H1 (cell line): ENCODE data around the gene OOSP4A. TPM values are rescaled to one million over a fixed set of nuclear protein-coding genes. Genes with fewer than 3 reads are reported as not detected.

Source experiments
- CTCF ChIA-PET: fragments of 300-600 bp; sonication (Branson Sonifier 250); formaldehyde crosslinking; loops from one replicate; lab custom pipeline; 2021; ENCODE audit not compliant: partially characterized antibody; lab: Charles Lee
- POLR2A ChIA-PET: fragments of 300-600 bp; sonication (Branson Sonifier 250); formaldehyde crosslinking; loops from one replicate; lab custom pipeline; 2021; ENCODE audit warnings: inconsistent platforms; ENCODE audit not compliant: partially characterized antibody; lab: Charles Lee
- DNase-seq, 2 experiments: peaks; one replicate each; pipeline versions ENCODE4 v3.0.0 to v3.0.0-alpha.2; 2010 to 2022; ENCODE audit warnings: low spot score in 2 of 2, low read depth in 1 of 2, mixed read lengths in 1 of 2
- FAIRE-seq: peaks from 2 replicates; lab custom pipeline; 2011; peaks lifted over from hg19 to GRCh38; lab: Jason Lieb, UNC
- H2AFZ ChIP-seq: 2 replicates; pipeline ENCODE4 v1.8.1; 2012; ENCODE audit warnings: low read length, inconsistent platforms
- H2AK5ac ChIP-seq: 2 replicates; pipeline ENCODE4 v1.6.1; 2013; ENCODE audit warnings: low read depth, low read length
- H2BK120ac ChIP-seq: replicated peaks from 2 replicates; pipeline ENCODE3; 2013; ENCODE audit warnings: low read depth, low read length, inconsistent platforms
- H2BK12ac ChIP-seq: 2 replicates; pipeline ENCODE4 v1.6.1; 2013; ENCODE audit warnings: low read depth, low read length
- H2BK15ac ChIP-seq: 2 replicates; pipeline ENCODE4 v1.6.1; 2013; ENCODE audit warnings: low read length
- H2BK20ac ChIP-seq: 2 replicates; pipeline ENCODE4 v1.6.1; 2013; ENCODE audit warnings: low read length
- H2BK5ac ChIP-seq: 2 replicates; pipeline ENCODE4 v1.6.1; 2013; ENCODE audit warnings: low read depth, low read length
- H3K14ac ChIP-seq: 2 replicates; pipeline ENCODE4 v1.6.1; 2013; ENCODE audit warnings: inconsistent platforms; ENCODE audit not compliant: insufficient read length
- H3K18ac ChIP-seq: 2 replicates; pipeline ENCODE4 v1.6.1; 2013; ENCODE audit warnings: low read length; ENCODE audit errors: extremely low read depth
- H3K23ac ChIP-seq: 2 replicates; pipeline ENCODE4 v1.6.1; 2013; ENCODE audit warnings: inconsistent platforms; ENCODE audit not compliant: insufficient read length
- H3K23me2 ChIP-seq: 2 replicates; pipeline ENCODE4 v1.6.1; 2013; ENCODE audit warnings: low read depth, low read length
- H3K27ac ChIP-seq: 2 replicates; pipeline ENCODE4 v1.6.1; 2011; ENCODE audit warnings: low read depth, low read length, inconsistent platforms
- H3K27me3 ChIP-seq, 4 experiments: replicated peaks in 1 of 4; 1 replicate in 1 of 4; 2 replicates in 3 of 4; pipeline versions ENCODE4 v1.6.1 to v1.8.1; 2011 to 2013; ENCODE audit warnings: low read length in 3 of 4, mild to moderate bottlenecking in 3 of 4, inconsistent platforms in 2 of 4, mixed read lengths in 2 of 4, moderate library complexity in 1 of 4; ENCODE audit not compliant: control insufficient read depth in 3 of 4, insufficient read depth in 3 of 4; ENCODE audit errors: extremely low read depth in 1 of 4
- H3K36me3 ChIP-seq, 4 experiments: 2 replicates each; pipeline versions ENCODE4 v1.6.1 to v1.8.1; 2011 to 2013; ENCODE audit warnings: mild to moderate bottlenecking in 4 of 4, low read length in 3 of 4, moderate library complexity in 2 of 4, control low read depth in 1 of 4, inconsistent platforms in 1 of 4; ENCODE audit not compliant: insufficient read depth in 4 of 4, control insufficient read depth in 2 of 4
- H3K4ac ChIP-seq: replicated peaks from 2 replicates; pipeline ENCODE3; 2013; ENCODE audit warnings: low read length, low read depth, mixed read lengths, inconsistent platforms; ENCODE audit not compliant: insufficient read length
- H3K4me1 ChIP-seq, 4 experiments: replicated peaks in 1 of 4; 1 replicate in 1 of 4; 2 replicates in 3 of 4; pipeline versions ENCODE4 v1.6.1 to v1.8.1; 2011 to 2013; ENCODE audit warnings: low read length in 3 of 4, inconsistent platforms in 2 of 4, mixed read lengths in 1 of 4; ENCODE audit not compliant: insufficient read depth in 4 of 4, control insufficient read depth in 3 of 4
- H3K4me2 ChIP-seq, 2 experiments: 2 replicates each; pipeline versions ENCODE4 v1.6.1 to v1.8.1; 2011 to 2013; ENCODE audit warnings: low read depth in 2 of 2, low read length in 2 of 2, control low read depth in 1 of 2, inconsistent platforms in 1 of 2, mild to moderate bottlenecking in 1 of 2; ENCODE audit not compliant: insufficient read depth in 1 of 2
- H3K4me3 ChIP-seq, 4 experiments: fragments of 200-600, 300-600 bp in 1 of 4; sonication (generic), shearing (Covaris generic), sonication (Bioruptor Twin) in 1 of 4; 2 replicates each; pipeline versions ENCODE4 v1.5.1 to v1.8.1; 2011 to 2016; ENCODE audit warnings: low read length in 4 of 4, low read depth in 3 of 4, control low read depth in 2 of 4, inconsistent platforms in 2 of 4, mild to moderate bottlenecking in 2 of 4, mixed read lengths in 1 of 4, moderate library complexity in 1 of 4; ENCODE audit not compliant: insufficient read depth in 2 of 4; ENCODE audit errors: extremely low read depth in 1 of 4
- H3K56ac ChIP-seq: replicated peaks from 2 replicates; pipeline ENCODE3; 2013; ENCODE audit warnings: low read depth, mild to moderate bottlenecking, mixed read lengths, low read length, inconsistent platforms; ENCODE audit not compliant: insufficient read length
- H3K79me1 ChIP-seq: 2 replicates; pipeline ENCODE4 v1.6.1; 2013; ENCODE audit warnings: low read depth, low read length, control low read depth
- H3K79me2 ChIP-seq, 2 experiments: 2 replicates each; pipeline versions ENCODE4 v1.6.1 to v1.8.1; 2012 to 2013; ENCODE audit warnings: low read length in 2 of 2, mild to moderate bottlenecking in 2 of 2, inconsistent platforms in 1 of 2; ENCODE audit not compliant: insufficient read depth in 2 of 2, control insufficient read depth in 1 of 2
- H3K9ac ChIP-seq, 4 experiments: replicated peaks in 1 of 4; 1 replicate in 1 of 4; 2 replicates in 3 of 4; pipeline versions ENCODE4 v1.6.1 to v1.8.1; 2011 to 2013; ENCODE audit warnings: low read depth in 3 of 4, low read length in 3 of 4, control low read depth in 2 of 4, mild to moderate bottlenecking in 2 of 4, moderate library complexity in 2 of 4, inconsistent platforms in 1 of 4; ENCODE audit errors: extremely low read depth in 1 of 4
- H3K9me3 ChIP-seq, 2 experiments: 2 replicates each; pipeline versions ENCODE4 v1.6.1 to v1.8.1; 2012 to 2013; ENCODE audit warnings: mild to moderate bottlenecking in 2 of 2, moderate library complexity in 2 of 2, control low read depth in 1 of 2, inconsistent platforms in 1 of 2, low read depth in 1 of 2, low read length in 1 of 2, mixed read lengths in 1 of 2; ENCODE audit not compliant: insufficient read depth in 2 of 2
- H4K20me1 ChIP-seq, 2 experiments: replicated peaks in 1 of 2; 2 replicates each; pipeline versions ENCODE3 to v1.8.1; 2011 to 2013; ENCODE audit warnings: inconsistent platforms in 2 of 2, low read length in 2 of 2, mild to moderate bottlenecking in 1 of 2; ENCODE audit not compliant: insufficient read depth in 2 of 2, control insufficient read depth in 1 of 2
- H4K5ac ChIP-seq: 2 replicates; pipeline ENCODE4 v1.6.1; 2013; ENCODE audit warnings: low read length, low read depth, mixed read lengths, inconsistent platforms; ENCODE audit not compliant: insufficient read length
- H4K8ac ChIP-seq: 2 replicates; pipeline ENCODE4 v1.8.0; 2013; ENCODE audit warnings: mild to moderate bottlenecking, moderate library complexity, low read length, inconsistent platforms; ENCODE audit not compliant: insufficient read depth; ENCODE audit errors: extremely low read depth
- H4K91ac ChIP-seq: replicated peaks from 2 replicates; pipeline ENCODE3; 2013; ENCODE audit warnings: low read length, mixed read lengths, inconsistent platforms; ENCODE audit not compliant: insufficient read length
- GTF2F1 ChIP-seq: IDR thresholded peaks from 2 replicates; pipeline ENCODE4 v1.6.1; 2012; ENCODE audit warnings: low read depth, low read length, improper control_type of control experiment, borderline replicate concordance
- KDM4A ChIP-seq: IDR thresholded peaks from one replicate; pipeline ENCODE4 v1.7.1; 2012; ENCODE audit warnings: low read depth, mild to moderate bottlenecking, moderate library complexity, low read length, inconsistent platforms; ENCODE audit not compliant: severe bottlenecking
- PHF8 ChIP-seq: fragments of 200-600 bp; sonication (generic); conservative IDR thresholded peaks from 2 replicates; pipeline ENCODE4 v1.7.1; 2012; ENCODE audit warnings: low read depth, mild to moderate bottlenecking, inconsistent platforms, low read length, moderate library complexity
- RNF2 ChIP-seq: fragments of 200-900, 300-1000 bp; sonication (generic); IDR thresholded peaks from 2 replicates; pipeline ENCODE4 v1.7.1; 2016; ENCODE audit warnings: borderline replicate concordance, low read depth, mild to moderate bottlenecking, antibody characterized with exemption, low read length; ENCODE audit not compliant: poor library complexity, severe bottlenecking; ENCODE audit errors: missing control alignments
- WGBS, 2 experiments: shearing (Covaris generic) in 1 of 2; methylation state at CpG; one replicate each; pipeline versions ENCODE4 v1.1.6 to v1.1.7; 2013 to 2015; ENCODE audit warnings: low lambda C conversion rate in 2 of 2, mixed read lengths in 2 of 2, inconsistent platforms in 1 of 2, low coverage in 1 of 2, missing lambda C conversion rate in 1 of 2; ENCODE audit not compliant: insufficient replicate concordance in 2 of 2, insufficient coverage in 1 of 2, insufficient read length in 1 of 2; ENCODE audit errors: extremely low coverage in 1 of 2, missing lambda C conversion rate in 1 of 2; 5-methylcytosine and 5-hydroxymethylcytosine counted together
- polyA plus RNA-seq, 7 experiments: library from polyadenylated mRNA; depleted of rRNA in 3 of 7; stranded (reverse) in 5 of 7; unstranded in 2 of 7; fragments of >200 nt in 5 of 7; fragments of 200-250 nt in 2 of 7; gene quantifications; 1 replicate in 5 of 7; 2 replicates in 1 of 7; 4 replicates in 1 of 7; pipeline versions ENCODE4 v1.2.1 to v1.2.3, GENCODE V29; 2011 to 2013; ENCODE audit warnings: missing spikeins in 2 of 7, mixed read lengths in 2 of 7
- total RNA-seq: library from RNA; stranded (reverse); fragmentation: NEBNext Ultra II Directional; extraction: Animal tissue kit (Norgen Biotek cat#: 25700); gene quantifications from 2 replicates; pipeline ENCODE4 v1.2.1, GENCODE V29; 2021

Gene OOSP4A
- total and polyA plus RNA-seq, 2 of the 8 experiments (the other 6 are each of a cell fraction or from before 2014, with no cell fraction given): not detected

DNA sequence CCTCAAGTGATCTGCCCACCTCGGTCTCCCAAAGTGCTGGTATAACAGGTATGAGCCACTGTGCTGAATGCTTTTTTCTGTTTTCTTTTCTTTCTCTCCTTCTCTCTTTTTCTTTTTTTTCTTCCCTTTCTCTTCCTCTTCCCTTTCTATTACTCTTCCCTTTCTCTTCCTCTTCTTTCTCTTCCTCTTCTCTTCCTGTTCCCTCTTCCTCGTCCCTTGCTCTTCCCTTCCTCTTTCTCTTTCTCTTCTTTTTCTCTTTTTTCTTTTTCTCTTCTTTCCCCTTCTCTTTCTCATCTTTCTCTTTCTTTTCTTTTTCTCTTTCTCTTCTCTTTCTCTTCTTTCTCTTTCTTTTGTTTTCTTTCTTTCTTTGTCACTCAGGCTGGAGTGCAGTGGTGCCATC lies 24.4 kb upstream of the OOSP4A start:
- H2BK5ac ChIP-seq: no peak overlapping the region
- H2BK15ac ChIP-seq: no peak overlapping the region
- H3K36me3 ChIP-seq: no peaks in the 10 kb centered on the region
- no peak overlapping the region for H3K9ac ChIP-seq
- H3K27me3 ChIP-seq: no peaks in the 10 kb centered on the region
- no peak for DNase-seq
- no peaks in the 10 kb centered on the region for H4K20me1 ChIP-seq
- H3K27ac ChIP-seq: no peak overlapping the region
- no peak overlapping the region for H3K23ac ChIP-seq
- ChIA-PET POLR2A (no interaction called here), CTCF (no interaction called here)
- H3K79me2 ChIP-seq: no peaks in the 10 kb centered on the region
- no peak overlapping the region for H4K91ac ChIP-seq
- H3K18ac ChIP-seq: no peak overlapping the region
- no peak overlapping the region for H2BK20ac ChIP-seq
- no peak overlapping the region for H4K5ac ChIP-seq
- no peak for FAIRE-seq
- no peak overlapping the region for H2BK12ac ChIP-seq
- no peak overlapping the region for H2AK5ac ChIP-seq
- H3K4me1 ChIP-seq: no peaks in the 10 kb centered on the region
- H3K56ac ChIP-seq: no peak overlapping the region
- H3K4me2 ChIP-seq: no peak overlapping the region
- no peak overlapping the region for H3K4me3 ChIP-seq
- no peak overlapping the region for H4K8ac ChIP-seq
- no peaks in the 10 kb centered on the region for H3K9me3 ChIP-seq
- H2BK120ac ChIP-seq: no peak overlapping the region
- no peak overlapping the region for H2AFZ ChIP-seq
- no peak overlapping the region for H3K4ac ChIP-seq
- H3K14ac ChIP-seq: no peak overlapping the region
- no peaks in the 10 kb centered on the region for H3K23me2 ChIP-seq
- H3K79me1 ChIP-seq: no peaks in the 10 kb centered on the region
- WGBS, 2 experiments: 15 to 72% methylated on average over 1 to 2 of the region's 2 CpGs
- TF ChIP-seq GTF2F1 (no peak), KDM4A (no peak), RNF2 (no peak), PHF8 (no peak)
